ENCODE data around the gene APH1B. TPM values are rescaled to one million over a fixed set of nuclear protein-coding genes. Genes with fewer than 3 reads are reported as not detected.
A peak's percentile ranks its signal among the peaks of the same experiment; 100 is the strongest.
"Not testable (repeated sequence)": the region's sequence is repeated elsewhere in the genome, so short reads cannot be mapped to it uniquely, and the experiment has no call there.

APH1B gene
- polyA plus RNA-seq, 1 donor = 11.5 TPM

DNA sequence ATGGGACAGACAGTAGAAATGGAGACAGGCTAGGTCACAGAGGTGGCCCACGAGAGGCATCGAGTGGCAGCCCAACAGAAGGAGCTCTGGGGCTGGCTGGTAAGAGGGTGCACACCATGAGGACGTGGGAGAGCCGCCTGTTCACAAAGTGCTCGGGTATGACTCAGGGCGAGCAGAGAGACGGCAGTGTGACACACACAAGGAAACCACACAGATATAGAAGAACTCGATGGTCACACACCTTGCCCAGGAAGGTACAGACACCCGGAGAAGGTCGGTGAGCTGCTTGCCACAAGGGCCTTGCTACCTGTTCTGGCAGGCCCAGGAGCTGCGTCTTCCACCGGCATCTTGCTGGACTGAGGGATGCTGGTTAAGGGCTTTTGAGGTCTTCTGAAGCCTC, 54.1 kb downstream of the APH1B start:
- DNase-seq (ENCODE audit: low read depth) = no peak

- no peak for DNase-seq (ENCODE audit: low read depth)
Measured at GRCh38 chr15:63332367-63333124, 55.1 kb downstream of the APH1B start.

DNA sequence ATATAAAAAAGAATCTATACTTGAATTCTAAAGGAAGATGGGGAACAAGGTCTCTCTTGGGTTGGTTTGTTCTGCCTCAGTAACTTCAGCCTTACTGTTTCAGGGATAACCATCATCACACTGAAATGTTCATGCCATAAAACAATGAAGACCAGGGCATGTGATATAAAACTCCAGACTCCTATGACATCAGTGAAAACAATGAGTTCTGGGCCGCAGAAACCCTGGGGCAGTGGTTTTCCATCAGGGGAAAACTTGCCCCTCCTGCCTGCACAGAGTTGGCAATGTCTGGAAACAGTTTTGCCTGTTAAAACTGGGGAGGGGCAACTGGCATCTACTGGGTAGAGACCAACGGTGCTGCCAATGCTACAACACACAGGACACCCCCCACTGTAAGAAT, 57.4 kb downstream of the APH1B start:
- DNase-seq (ENCODE audit: low read depth) = no peak

- no peak for DNase-seq (ENCODE audit: low read depth)
Measured at GRCh38 chr15:63335543-63336240, 58.3 kb downstream of the APH1B start.

GRCh38 chr15:63337046-63337445, 59.6 kb downstream of the APH1B start:
- DNase-seq (ENCODE audit: low read depth) = no peak

GRCh38 chr15:63338170-63338569, 60.8 kb downstream of the APH1B start:
- no peak for DNase-seq (ENCODE audit: low read depth)

DNA sequence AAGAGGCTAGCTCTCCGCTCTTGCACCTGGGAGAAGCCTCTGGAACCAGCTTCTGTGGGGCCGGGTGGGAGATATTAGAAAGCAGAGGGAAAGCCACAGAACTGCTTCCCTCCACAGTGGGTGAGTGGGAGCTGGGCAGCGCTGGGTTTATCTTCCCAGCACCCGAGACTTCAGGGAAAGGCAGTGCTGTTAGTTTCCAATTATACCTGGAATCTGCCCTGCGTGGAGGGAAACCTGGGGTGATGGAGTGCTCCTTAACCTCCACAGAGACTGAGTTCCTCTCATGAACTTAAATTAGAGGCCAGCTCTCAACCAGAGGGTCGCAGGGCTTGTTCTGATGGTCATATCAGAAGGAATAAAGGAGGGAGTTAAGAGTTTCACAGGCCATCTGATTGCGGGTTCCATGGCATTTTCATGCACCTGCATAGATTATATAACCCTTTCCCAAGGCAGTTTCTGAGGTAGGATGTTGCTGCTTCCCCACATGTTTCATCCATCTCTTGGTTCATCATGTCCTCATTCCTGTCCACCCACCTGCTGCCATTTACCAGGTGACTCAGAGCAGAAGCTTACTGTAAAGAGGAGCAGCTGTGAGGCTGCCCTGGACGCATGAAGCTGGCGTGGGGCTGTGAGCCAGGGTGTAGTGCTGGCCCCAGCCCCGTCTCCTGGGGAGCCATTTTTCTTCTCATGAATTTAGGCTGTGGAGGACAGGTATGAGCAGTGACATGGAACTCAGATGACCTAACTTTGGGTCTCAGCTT, 61.8 kb downstream of the APH1B start:
- DNase-seq (ENCODE audit: low read depth) = no peak

GRCh38 chr15:63339836-63340235, 62.4 kb downstream of the APH1B start:
- no peak for DNase-seq (ENCODE audit: low read depth)

GRCh38 chr15:63340353-63340752, 62.9 kb downstream of the APH1B start:
- DNase-seq (ENCODE audit: low read depth) = no peak

DNA sequence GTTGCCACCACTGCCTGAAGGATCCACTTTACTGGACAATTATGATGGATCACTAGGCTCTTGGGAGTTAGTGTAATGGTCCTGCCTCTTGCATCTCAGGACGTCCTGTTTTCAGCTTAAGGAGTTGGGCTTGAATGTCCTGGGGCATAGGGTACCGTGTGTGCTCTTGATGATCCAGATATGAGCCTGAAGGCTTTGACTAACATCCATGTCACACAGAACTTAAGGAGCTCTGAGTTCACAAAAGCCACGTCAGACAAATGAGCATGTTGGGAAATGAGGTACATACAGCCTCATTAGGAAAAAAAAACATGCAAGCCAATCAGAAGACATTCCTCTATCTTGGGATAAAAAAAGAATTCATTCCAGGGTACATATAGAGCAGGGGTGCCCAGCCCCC, 63.5 kb downstream of the APH1B start:
- DNase-seq (ENCODE audit: low read depth) = no peak

- no peak for DNase-seq (ENCODE audit: low read depth)
Measured at GRCh38 chr15:63341898-63342297, 64.5 kb downstream of the APH1B start.

DNA sequence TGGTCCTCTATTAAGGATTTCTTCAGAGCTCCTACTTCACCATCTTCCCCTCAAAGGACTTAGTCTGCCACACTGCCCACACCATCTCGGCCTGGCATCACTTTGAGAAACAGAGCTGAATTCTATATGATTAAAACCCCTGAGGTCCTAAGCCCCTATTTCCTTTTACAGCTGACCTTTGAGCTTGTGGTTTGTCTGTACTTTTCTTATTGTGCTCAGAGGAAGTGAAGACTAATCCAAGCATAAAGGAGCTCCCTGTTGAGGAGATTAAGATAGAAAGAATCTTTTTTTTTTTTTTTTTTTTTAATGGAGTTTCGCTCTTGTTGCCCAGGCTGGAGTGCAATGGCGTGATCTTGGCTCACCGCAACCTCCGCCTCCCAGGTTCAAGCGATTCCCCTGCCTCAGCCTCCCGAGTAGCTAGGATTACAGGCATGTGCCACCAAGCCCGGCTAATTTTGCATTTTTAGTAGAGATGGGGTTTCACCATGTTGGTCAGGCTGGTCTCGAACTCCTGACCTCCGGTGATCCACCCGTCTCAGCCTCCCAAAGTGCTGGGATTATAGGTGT, 65.7 kb downstream of the APH1B start:
- not testable (repeated sequence) for DNase-seq (ENCODE audit: low read depth)

- DNase-seq (ENCODE audit: low read depth) = no peak
Measured at GRCh38 chr15:63344731-63345390, 67.5 kb downstream of the APH1B start.

- DNase-seq (ENCODE audit: low read depth) = no peak
Measured at GRCh38 chr15:63345391-63345752, 68.0 kb downstream of the APH1B start.

GRCh38 chr15:63347074-63347857, 69.9 kb downstream of the APH1B start:
- no peak for DNase-seq (ENCODE audit: low read depth)

DNA sequence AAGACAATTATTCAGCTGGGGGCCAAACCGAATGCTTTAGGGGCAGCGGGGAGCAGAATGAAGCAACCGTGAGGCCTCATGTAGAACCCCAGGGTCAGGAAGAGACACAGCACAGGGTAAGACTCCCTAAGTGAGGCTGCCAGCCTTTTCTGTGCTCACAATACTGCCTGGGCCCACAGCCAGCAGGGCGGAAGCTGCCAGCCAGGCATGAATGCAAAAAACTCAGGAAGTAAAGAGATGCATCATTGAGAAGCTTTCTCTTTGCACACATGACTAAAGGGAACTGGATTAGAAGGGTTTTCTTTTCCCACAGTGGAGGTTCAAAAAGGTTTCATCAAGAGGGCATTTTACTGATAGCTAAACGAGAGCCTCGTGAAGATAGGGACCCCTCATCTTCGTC, 71.0 kb downstream of the APH1B start:
- no peak for DNase-seq (ENCODE audit: low read depth)

- DNase-seq (ENCODE audit: low read depth) = no peak
Measured at GRCh38 chr15:63349156-63349555, 71.8 kb downstream of the APH1B start.

DNA sequence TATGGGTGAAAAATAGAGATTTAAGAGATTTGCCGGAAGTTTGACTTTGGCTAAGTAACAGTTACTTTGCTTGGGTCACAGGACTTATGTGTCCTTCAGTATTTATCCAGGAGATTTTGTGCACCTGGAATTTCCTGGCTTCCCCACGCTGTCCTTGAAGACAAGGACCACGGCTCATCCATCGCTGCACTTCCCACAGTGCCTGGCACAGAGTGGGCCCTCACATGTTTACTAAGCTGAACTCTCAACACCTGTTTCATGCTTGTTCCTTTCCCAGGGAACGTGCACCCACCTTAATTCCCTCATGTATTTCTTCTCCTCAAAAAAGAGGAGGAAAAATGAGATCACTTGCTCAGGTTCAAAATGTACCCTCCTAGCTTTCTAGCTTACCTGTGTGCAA, 72.2 kb downstream of the APH1B start:
- DNase-seq (ENCODE audit: low read depth) = no peak

DNA sequence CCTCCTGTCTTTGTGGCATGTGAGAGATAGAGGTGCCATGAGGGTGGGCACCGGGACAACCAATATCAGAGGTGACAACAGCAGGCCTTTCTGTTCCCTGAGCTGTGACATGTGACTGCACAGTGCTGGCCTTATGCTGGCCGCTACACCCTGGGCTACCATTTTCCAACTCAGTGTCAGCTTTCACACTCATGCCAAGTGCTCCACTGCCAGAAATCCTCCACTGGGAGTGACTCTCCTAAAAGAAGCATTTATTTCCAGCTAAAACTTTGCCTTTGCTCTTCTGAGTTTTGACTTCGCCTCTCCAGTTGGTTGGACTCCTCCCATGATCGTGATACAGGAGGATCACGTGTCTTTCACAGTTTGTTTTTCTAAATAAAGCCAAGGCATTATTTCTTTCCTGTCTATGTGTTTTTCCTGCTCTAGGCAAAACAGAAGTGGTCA, 72.8 kb downstream of the APH1B start:
- DNase-seq (ENCODE audit: low read depth) = peak; percentile 80

GRCh38 chr15:63351170-63351569, 73.8 kb downstream of the APH1B start:
- no peak for DNase-seq (ENCODE audit: low read depth)

- DNase-seq (ENCODE audit: low read depth) = no peak
Measured at GRCh38 chr15:63352808-63353207, 75.4 kb downstream of the APH1B start.

All from forelimb muscle (tissue), 1 donor.